ENCODE measurements around the gene TJP1.
"Not testable (repeated sequence)": the region's sequence is repeated elsewhere in the genome, so short reads cannot be mapped to it uniquely, and the experiment has no call there.

TJP1 gene

DNA sequence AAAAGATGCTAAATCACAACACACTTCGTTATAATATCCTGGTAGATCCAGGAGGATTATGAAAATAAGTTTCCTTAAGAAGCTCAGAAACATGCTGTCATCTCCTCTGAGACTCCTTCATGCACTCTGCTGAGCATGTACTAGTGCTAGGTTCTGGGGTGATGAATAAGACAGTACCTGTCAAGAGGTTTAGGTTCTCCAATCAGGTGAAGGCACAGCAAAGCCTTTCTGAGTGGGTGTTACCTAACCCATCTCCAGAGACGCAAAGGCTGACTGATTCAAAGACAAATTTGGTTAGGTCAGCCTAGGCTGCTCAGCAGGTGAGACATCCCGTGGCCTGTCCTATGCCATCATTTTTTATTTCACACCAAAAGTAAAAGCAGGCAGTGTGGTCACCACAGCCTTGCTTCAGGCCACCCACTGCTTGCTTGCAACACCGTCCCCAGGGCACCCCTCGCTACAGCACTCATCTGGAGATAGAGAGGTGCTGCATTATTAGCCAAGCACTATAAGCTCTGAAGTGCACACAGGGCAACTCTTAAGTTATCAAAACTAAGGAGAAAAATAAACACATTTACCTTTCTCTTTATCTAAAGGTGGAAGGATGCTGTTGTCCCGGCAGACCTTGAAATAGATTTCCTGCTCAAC is 117.2 kb downstream of the TJP1 start:
- no peak overlapping the region for H3K4me3 ChIP-seq (ENCODE audit: low read depth, low read length)
- TF ChIP-seq, protein P1, sequence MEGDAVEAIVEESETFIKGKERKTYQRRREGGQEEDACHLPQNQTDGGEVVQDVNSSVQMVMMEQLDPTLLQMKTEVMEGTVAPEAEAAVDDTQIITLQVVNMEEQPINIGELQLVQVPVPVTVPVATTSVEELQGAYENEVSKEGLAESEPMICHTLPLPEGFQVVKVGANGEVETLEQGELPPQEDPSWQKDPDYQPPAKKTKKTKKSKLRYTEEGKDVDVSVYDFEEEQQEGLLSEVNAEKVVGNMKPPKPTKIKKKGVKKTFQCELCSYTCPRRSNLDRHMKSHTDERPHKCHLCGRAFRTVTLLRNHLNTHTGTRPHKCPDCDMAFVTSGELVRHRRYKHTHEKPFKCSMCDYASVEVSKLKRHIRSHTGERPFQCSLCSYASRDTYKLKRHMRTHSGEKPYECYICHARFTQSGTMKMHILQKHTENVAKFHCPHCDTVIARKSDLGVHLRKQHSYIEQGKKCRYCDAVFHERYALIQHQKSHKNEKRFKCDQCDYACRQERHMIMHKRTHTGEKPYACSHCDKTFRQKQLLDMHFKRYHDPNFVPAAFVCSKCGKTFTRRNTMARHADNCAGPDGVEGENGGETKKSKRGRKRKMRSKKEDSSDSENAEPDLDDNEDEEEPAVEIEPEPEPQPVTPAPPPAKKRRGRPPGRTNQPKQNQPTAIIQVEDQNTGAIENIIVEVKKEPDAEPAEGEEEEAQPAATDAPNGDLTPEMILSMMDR (IDR thresholded peaks at IDR 0.05; ENCODE audit: borderline replicate concordance, insufficient read depth, low read depth, low read length), result no peak

DNA sequence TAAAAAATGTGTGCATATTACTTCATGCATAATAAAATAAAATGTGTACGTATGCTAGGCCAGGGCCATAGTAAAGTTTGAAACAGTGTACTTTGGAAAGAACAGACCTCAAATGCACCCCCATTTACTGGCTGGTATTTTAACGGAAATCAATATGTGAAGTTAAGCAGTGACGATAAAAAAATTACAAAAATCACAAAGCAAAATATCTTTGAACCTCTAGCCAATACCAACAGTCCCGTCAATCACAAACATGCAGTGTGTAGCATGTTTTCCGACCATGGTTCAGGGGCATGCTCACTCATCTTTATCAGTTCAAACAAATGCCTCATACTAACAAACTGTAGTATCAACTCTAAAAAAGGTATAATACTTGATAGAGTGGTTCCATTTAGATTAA is 121.1 kb downstream of the TJP1 start:
- TF ChIP-seq, protein P1 (IDR thresholded peaks at IDR 0.05; ENCODE audit: borderline replicate concordance, insufficient read depth, low read depth, low read length), result no peak

DNA sequence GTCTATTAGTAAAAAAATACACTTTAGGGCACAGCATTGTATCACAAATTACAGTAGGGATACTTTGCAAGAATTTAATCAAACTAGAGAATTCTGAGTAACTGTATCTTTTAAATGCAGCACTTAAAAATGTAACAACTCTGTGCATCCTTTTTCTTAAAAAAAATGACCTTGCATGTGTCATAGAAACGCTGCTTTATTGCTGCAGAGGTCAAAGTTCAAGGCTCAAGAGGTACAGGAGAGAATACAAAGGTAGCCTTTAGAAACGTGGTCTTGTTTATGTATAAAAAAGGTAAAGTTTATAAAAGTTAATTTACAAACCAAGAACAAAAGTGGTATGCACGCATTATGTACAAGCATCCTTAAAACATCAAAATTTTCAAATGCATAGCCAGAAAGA is 122.0 kb downstream of the TJP1 start:
- TF ChIP-seq, protein P1 (IDR thresholded peaks at IDR 0.05; ENCODE audit: borderline replicate concordance, insufficient read depth, low read depth, low read length), result no peak

More for the DNA sequence above, 121.1 kb downstream of the TJP1 start:
- no peak overlapping the region for H3K4me3 ChIP-seq (ENCODE audit: low read depth, low read length)

DNA sequence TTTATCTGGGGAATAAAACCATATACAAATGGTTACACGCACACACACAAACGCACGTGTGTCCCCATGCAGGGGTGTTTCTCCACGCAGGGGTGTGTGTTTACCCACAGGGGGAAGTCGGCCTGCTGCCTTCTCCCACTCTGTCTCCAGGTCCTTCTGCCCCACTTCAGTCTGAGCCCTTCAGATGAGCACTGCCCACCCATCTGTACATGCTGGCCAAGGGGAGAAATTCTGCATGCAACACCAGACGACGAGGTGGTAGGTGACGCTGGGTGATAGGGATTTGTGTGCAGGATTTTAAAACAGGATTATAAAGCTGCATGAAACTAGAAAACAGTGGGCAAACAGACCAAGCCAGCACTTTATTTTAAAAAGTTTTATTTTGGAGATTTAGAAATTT is 122.5 kb downstream of the TJP1 start:
- H3K4me3 ChIP-seq (ENCODE audit: low read depth, low read length), result no peak overlapping the region
- TF ChIP-seq, protein P1 (IDR thresholded peaks at IDR 0.05; ENCODE audit: borderline replicate concordance, insufficient read depth, low read depth, low read length), result no peak

More for the DNA sequence above, 122.0 kb downstream of the TJP1 start:
- H3K4me3 ChIP-seq (ENCODE audit: low read depth, low read length), result no peak overlapping the region

DNA sequence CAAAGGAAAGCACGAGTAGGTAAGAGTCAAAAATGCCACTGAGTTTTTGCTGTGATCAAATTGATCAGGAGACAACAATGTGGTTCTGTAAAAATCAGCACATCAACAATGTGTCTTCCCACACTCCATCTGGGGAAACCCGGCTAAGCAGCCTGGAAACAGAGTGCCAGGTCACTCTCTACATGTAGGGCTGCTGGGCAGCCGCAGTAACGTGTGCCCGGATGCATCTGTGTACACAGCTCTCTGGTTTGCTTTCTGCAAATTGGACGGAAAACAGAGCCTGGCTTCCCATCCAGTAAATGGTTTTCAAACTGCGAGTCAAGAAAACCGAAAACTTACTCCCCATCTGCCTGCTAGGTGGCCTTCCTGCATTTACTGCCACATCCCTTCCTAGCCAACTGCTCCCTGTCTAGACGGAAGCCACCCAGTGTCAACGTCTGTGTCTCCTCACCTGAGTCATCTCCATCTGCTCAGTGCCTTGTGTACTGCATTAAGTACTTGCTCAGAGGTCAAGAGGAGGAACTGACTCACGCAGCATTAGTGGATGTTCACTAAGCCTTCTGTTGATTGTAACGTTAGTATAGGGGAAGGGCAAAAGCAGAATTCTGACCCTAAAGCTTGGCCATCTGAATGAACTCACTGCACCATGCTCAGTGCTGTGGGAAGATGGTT is 124.1 kb downstream of the TJP1 start:
- TF ChIP-seq, protein P1 (IDR thresholded peaks at IDR 0.05; ENCODE audit: borderline replicate concordance, insufficient read depth, low read depth, low read length), result no peak
- no peak overlapping the region for H3K4me3 ChIP-seq (ENCODE audit: low read depth, low read length)

DNA sequence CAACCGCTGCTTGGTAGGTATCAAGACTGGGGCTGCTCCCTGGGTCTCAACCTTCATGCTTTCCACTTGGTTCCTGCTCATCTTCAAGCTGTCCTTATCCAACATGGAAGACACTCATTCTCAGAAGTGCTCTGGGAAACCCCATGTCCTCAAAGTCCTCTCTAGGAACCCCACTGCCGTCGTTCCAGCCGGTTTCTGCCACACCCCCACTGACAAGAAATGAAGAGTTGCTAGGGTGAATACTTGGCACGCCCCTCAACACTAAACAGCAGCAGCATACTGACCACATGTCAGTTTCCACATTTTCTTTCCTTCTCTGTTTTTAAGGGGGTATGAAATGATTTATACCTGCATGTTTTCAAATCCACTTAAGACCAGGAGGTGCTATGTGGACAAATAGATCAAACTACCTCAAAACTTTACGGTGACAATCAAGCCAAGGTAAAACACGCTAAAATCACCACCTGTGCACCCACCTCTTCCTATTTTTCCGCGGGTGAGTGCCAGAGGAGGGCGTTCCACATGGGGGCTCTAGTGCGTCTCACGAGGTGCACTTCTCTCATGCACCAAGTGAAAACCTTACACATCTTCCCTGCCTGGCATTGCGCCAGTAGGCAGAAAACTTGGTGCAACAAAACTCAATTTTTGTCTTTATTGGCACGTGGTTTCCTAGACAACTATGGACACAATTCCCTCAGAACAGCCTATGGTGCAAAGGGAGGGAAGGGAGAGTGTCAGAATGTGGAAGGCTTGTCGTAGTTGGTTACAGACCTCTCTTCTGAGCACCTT is 125.1 kb downstream of the TJP1 start:
- TF ChIP-seq, protein P1 (IDR thresholded peaks at IDR 0.05; ENCODE audit: borderline replicate concordance, insufficient read depth, low read depth, low read length), result no peak

DNA sequence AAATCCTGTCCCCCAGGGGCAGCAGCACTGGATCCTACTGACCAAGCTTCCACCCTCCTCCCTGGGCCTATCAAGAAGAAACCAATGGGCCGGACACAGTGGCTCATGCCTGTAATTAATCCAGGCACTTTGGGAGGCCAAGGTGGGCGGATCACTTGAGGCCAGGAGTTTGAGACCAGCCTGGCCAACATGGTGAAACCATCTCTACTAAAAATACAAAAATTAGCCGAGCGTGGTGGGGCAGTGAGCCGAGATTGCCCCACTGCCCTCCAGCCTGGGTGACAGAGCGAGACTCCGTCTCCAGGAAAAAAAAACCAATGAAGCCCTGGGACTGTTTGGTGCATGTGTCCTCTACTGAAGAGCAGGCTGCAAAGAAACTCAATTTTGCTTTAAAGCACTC is 125.8 kb downstream of the TJP1 start:
- H3K4me3 ChIP-seq (ENCODE audit: low read depth, low read length), result not testable (repeated sequence)

More for the DNA sequence above, 125.1 kb downstream of the TJP1 start:
- no peak overlapping the region for H3K4me3 ChIP-seq (ENCODE audit: low read depth, low read length)

All from GM12875 (cell line).